A172 (cell line): ENCODE results near the gene IFT25. TPM values are rescaled to one million over a fixed set of nuclear protein-coding genes. Genes with fewer than 3 reads are reported as not detected.
"Not testable (repeated sequence)": the region's sequence is repeated elsewhere in the genome, so short reads cannot be mapped to it uniquely, and the experiment has no call there.

ENCODE experiments used
- DNase-seq: peaks from one replicate; pipeline ENCODE4 v3.0.0-alpha.2; 2015; ENCODE audit warnings: low spot score
- total RNA-seq: library from RNA; depleted of rRNA; stranded (reverse); fragments of >200 nt; shearing (Covaris generic); gene quantifications from 2 replicates; pipeline ENCODE4 v1.2.3, GENCODE V29; 2014; rRNA removed

Gene IFT25
- total RNA-seq, 1 experiment from 2014 or later, result 69.7 TPM

DNA sequence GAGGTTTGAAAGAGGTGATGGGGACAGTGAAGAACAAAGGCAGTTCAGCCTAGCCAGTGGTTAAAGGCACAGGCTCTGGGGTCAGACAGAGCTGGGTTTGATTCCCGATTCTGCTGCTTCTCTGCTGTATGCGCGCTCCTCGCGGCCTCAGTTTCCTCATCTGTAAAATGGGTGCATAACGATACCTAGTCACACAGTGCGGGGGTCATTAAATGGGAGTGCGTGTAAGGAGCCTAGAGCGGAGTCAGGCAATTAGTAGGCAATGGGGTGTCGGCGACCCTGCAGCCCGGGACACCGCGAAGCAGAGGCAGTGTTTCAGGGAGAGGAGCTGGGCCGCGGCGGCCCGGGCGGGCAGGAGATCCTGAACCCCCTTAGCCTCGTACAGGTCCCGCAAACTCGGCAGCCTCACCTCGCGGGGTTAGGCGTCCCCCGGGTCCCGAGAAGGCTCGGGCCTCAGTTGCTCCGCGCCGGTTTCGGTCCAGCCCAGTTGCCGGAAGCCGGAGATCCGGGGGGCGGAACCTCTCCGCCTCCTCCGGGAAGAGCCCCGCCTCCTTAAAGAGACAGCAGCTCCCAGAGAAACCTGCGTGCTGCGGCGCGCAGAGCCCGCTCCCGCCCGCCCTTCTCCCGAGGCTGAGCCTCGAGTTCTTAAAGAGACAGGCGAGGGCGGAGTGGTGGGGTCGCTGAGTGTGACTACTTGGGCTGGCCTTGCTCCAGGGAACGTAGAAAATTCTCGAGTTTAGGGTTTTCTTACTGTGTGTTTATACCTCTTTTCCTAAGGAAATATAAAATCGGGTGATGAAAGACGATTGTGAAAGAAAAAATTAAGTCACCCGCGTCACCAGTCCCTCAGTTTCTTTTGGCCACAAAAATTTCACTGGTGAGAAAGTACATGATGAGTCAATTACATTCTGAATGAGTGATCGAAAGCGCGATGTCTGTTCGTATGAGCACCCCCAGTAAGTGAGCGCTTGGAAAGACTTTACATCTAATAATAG is 55.9 kb downstream of the IFT25 start, which contains the start of gene YIPF1:
Gene YIPF1 (minus strand): TSS at position 494 of the 995 bp plus-strand sequence. CDS start 860 bp downstream, outside the sequence.
- DNase-seq, result peak; percentile 74

DNA sequence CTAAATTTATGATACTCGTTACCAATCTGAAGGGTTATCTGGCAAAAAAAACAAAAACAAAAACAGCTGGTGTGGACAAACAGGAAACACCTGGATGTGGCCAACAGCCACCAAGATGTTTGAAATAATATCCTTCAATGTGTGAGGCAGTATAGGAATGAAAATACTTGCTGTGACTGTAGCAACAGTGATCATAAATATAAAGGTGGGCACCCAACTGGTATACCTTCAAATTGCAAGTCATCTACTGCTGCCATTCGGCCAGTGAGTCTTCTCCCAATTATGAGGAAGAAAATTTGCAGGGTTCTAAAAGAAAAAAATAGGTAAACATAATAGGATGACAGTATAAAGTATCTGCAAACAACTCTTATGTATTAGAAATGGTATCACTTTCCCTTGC is 56.8 kb downstream of the IFT25 start:
- no peak for DNase-seq

- DNase-seq, result not testable (repeated sequence)
Observed at GRCh38 chr1:53883600-53883999, 61.9 kb downstream of the IFT25 start.

DNA sequence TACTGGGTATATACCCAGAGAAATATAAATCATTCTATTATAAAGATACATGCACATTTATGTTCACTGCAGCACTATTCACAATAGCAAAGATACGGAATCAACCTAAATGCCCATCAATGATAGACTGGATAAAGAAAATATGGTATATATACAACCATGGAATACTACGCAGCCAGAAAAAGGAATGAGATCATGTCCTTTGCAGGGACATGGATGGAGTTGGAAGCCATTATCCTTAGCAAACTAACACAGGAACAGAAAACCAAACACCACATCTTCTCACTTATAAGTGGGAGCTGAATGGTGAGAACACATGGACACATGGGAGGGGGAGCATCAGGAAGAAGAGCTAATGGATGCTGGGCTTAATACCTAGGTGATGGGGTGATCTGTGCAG is 63.6 kb downstream of the IFT25 start:
- not testable (repeated sequence) for DNase-seq

DNA sequence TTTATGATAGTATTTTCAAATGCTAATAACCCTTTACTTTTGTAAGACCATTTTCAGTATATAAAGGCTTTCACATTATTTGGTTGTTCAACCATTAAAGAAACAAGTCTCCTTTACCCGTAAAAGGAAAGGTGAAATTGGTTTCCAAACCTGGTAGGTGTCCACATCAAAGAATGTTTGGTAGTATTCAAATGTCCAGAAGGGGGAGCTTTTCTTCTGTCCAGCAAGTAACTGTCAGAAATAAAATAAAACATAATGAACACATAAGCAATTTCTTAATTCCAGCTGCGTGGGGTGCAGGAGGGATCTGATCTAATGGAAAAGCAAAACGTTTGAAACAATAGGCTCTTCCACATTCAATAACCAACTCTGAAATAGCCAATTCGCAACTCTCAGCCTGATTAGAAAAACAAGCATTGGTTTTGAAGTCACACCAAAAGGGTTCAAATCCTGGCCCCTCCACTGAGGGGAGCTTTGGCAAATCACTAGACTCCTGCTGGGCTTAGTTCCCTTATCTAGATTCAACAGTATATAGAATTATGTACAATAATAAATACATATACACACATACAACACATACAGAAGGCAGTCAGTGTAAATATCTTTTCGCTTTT is 66.9 kb downstream of the IFT25 start:
- peak; percentile 37 for DNase-seq

- DNase-seq, result not testable (repeated sequence)
Observed at GRCh38 chr1:53875150-53875549, 70.3 kb downstream of the IFT25 start.

DNA sequence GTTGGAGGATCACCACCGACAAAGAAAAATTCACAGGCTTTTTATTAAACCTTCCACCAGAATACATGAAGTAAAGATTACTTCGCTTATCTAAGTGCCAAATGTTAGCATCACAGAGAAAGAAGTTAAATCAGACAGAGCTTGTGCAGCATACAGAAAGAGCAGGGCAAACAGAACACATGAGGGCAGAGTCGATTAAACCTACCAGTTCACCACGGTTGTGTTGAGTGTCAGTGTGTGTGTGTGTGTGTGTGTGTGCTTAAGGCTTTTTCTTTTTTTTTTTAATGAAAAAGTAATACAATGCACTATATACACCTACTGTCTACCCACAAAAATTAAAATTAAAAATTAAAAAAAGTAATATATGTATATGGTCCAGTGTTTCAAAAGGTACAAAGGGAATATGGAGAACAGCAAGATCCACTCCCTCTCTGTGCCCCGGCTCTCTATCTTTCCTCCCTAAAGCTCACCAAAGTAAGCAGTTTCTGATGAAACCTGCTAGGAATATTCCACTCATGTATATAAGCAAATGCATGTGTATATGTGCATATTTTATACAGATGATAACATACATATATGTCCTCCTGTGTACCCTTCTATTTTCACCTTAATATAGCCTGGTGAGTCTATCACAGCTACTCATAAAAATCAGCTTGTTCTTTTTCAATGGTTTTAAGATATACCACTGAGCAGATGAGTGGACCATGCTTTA is 73.6 kb downstream of the IFT25 start:
- DNase-seq, result no peak

Other genes with a start within 250 kb of the IFT25 start
- 0.14 TPM in 1 of 2 replicates, not detected in the other for gene GLIS1, start 206.5 kb downstream of the IFT25 start, total RNA-seq
- gene NDC1, start 107.4 kb downstream of the IFT25 start, total RNA-seq, result 45.9 and 46.4 TPM in 2 replicates
- 22.4 and 24.8 TPM in 2 replicates for gene YIPF1, start 55.9 kb downstream of the IFT25 start, total RNA-seq
- not detected in 2 replicates for gene DIO1, start 51.5 kb downstream of the IFT25 start, total RNA-seq
- gene LRRC42, start 651 bp upstream of the IFT25 start, total RNA-seq, result 64.2 and 79.8 TPM in 2 replicates
- gene LDLRAD1, start 72.5 kb upstream of the IFT25 start, total RNA-seq, result not detected in 2 replicates
- 233 and 290 TPM in 2 replicates for gene TMEM59, start 107.5 kb upstream of the IFT25 start, total RNA-seq
- 2.6 and 3.7 TPM in 2 replicates for gene TCEANC2, start 107.9 kb upstream of the IFT25 start, total RNA-seq
- not detected in 2 replicates for gene CDCP2, start 207.3 kb upstream of the IFT25 start, total RNA-seq